HG02885 (cell line): ENCODE data around the gene TPCN2.

Experiments
- ATAC-seq: cut with Tn5 transposase; IDR thresholded peaks from one replicate; pipeline ENCODE4 v1.9.1; 2021; ENCODE audit warnings: mild to moderate bottlenecking; ENCODE audit not compliant: unreplicated experiment, poor library complexity

TPCN2 gene

GRCh38 chr11:69035150-69035945 is 13.4 kb upstream of the TPCN2 start:
- no peak for ATAC-seq

GRCh38 chr11:69035946-69036340 is 12.8 kb upstream of the TPCN2 start:
- no peak for ATAC-seq

GRCh38 chr11:69037074-69037473 is 11.7 kb upstream of the TPCN2 start:
- ATAC-seq = no peak

- no peak for ATAC-seq
These were observed 11.2 kb upstream of the TPCN2 start for GRCh38 chr11:69037544-69037943.

- no peak for ATAC-seq
These were observed 9.2 kb upstream of the TPCN2 start for GRCh38 chr11:69039501-69039900.

GRCh38 chr11:69040051-69040450 is 8.7 kb upstream of the TPCN2 start:
- ATAC-seq = no peak

GRCh38 chr11:69040581-69041260 is 8.0 kb upstream of the TPCN2 start:
- no peak for ATAC-seq

GRCh38 chr11:69041516-69041915 is 7.2 kb upstream of the TPCN2 start:
- ATAC-seq = no peak

GRCh38 chr11:69044111-69045013 is 4.4 kb upstream of the TPCN2 start:
- ATAC-seq = no peak

GRCh38 chr11:69048031-69048693 is 570 bp upstream of the TPCN2 start:
- ATAC-seq = no peak

- ATAC-seq = no peak
These were observed 747 bp downstream of the TPCN2 start for GRCh38 chr11:69049490-69049867.

GRCh38 chr11:69050592-69051380 is 2.1 kb downstream of the TPCN2 start:
- no peak for ATAC-seq

- no peak for ATAC-seq
These were observed 2.9 kb downstream of the TPCN2 start for GRCh38 chr11:69051381-69052342.

GRCh38 chr11:69052343-69053168 is 3.8 kb downstream of the TPCN2 start:
- ATAC-seq = no peak

GRCh38 chr11:69053169-69053477 is 4.4 kb downstream of the TPCN2 start:
- ATAC-seq = no peak

GRCh38 chr11:69053546-69054396 is 5.0 kb downstream of the TPCN2 start:
- no peak for ATAC-seq
